Neuronal stem cell (in vitro differentiated cells): ENCODE results near the gene IGSF9.
A peak's percentile ranks its signal among the peaks of the same experiment; 100 is the strongest.

Experiments
- DNase-seq: peaks from one replicate; pipeline ENCODE4 v3.0.0-alpha.2; 2013; ENCODE audit warnings: low spot score
- H2AFZ ChIP-seq: one replicate; pipeline ENCODE4 v1.6.1; 2013; ENCODE audit warnings: mild to moderate bottlenecking, low read length, inconsistent platforms
- H2AK5ac ChIP-seq: 2 replicates; pipeline ENCODE4 v1.6.1; 2013; ENCODE audit warnings: low read depth, mild to moderate bottlenecking, inconsistent platforms, low read length, moderate library complexity, mixed read lengths
- H2BK120ac ChIP-seq: 2 replicates; pipeline ENCODE4 v1.6.1; 2013; ENCODE audit warnings: low read depth, mild to moderate bottlenecking, inconsistent platforms, low read length, moderate library complexity, mixed read lengths
- H2BK12ac ChIP-seq: one replicate; pipeline ENCODE4 v1.6.1; 2013; ENCODE audit warnings: low read length, inconsistent platforms
- H2BK15ac ChIP-seq: 2 replicates; pipeline ENCODE4 v1.6.1; 2013; ENCODE audit warnings: mild to moderate bottlenecking, low read length, inconsistent platforms, mixed read lengths
- H2BK5ac ChIP-seq: one replicate; pipeline ENCODE4 v1.6.1; 2013; ENCODE audit warnings: inconsistent platforms, mild to moderate bottlenecking, low read length, moderate library complexity
- H3K14ac ChIP-seq: one replicate; pipeline ENCODE4 v1.6.1; 2013; ENCODE audit warnings: low read length, inconsistent platforms
- H3K18ac ChIP-seq: 2 replicates; pipeline ENCODE4 v1.6.1; 2013; ENCODE audit warnings: low read length, inconsistent platforms
- H3K23ac ChIP-seq: 2 replicates; pipeline ENCODE4 v1.6.1; 2013; ENCODE audit warnings: low read depth, mild to moderate bottlenecking, mixed read lengths, low read length, inconsistent platforms; ENCODE audit not compliant: poor library complexity
- H3K27ac ChIP-seq: replicated peaks from 3 replicates; pipeline ENCODE4 v1.5.1; 2013; ENCODE audit warnings: low read length, inconsistent platforms
- H3K27me3 ChIP-seq, 3 experiments: 2 replicates each; pipeline ENCODE4 v1.6.1; 2013; ENCODE audit warnings: low read length in 3 of 3, mild to moderate bottlenecking in 2 of 3, inconsistent platforms in 1 of 3, low read depth in 1 of 3, mixed read lengths in 1 of 3, moderate library complexity in 1 of 3; ENCODE audit not compliant: control insufficient read depth in 3 of 3, insufficient read depth in 3 of 3
- H3K36me3 ChIP-seq, 2 donors: replicated peaks in 1 of 2; 2 replicates each; pipeline ENCODE4 v1.6.1; 2013; ENCODE audit warnings: low read length in 2 of 2; ENCODE audit not compliant: control insufficient read depth in 2 of 2, insufficient read depth in 2 of 2
- H3K4ac ChIP-seq: 2 replicates; pipeline ENCODE4 v1.6.1; 2013; ENCODE audit warnings: inconsistent platforms, mild to moderate bottlenecking, low read length, moderate library complexity
- H3K4me1 ChIP-seq, 2 donors: 1 replicate in 1 of 2; 2 replicates in 1 of 2; pipeline ENCODE4 v1.6.1; 2013; ENCODE audit warnings: low read length in 2 of 2, low read depth in 1 of 2; ENCODE audit not compliant: control insufficient read depth in 2 of 2, insufficient read depth in 1 of 2
- H3K4me2 ChIP-seq: one replicate; pipeline ENCODE4 v1.6.1; 2013; ENCODE audit warnings: mild to moderate bottlenecking, low read length, inconsistent platforms; ENCODE audit not compliant: insufficient read depth, poor library complexity, severe bottlenecking
- H3K4me3 ChIP-seq, 2 donors: 2 replicates each; pipeline ENCODE4 v1.5.1; 2013; ENCODE audit warnings: low read length in 2 of 2, mild to moderate bottlenecking in 2 of 2, inconsistent platforms in 1 of 2, moderate library complexity in 1 of 2
- H3K79me1 ChIP-seq: one replicate; pipeline ENCODE4 v1.6.1; 2013; ENCODE audit warnings: low read depth, mild to moderate bottlenecking, inconsistent platforms, low read length, moderate library complexity
- H3K9ac ChIP-seq: one replicate; pipeline ENCODE4 v1.6.1; 2013; ENCODE audit warnings: mild to moderate bottlenecking, low read depth, low read length, inconsistent platforms; ENCODE audit not compliant: poor library complexity
- H3K9me3 ChIP-seq, 2 donors: replicated peaks in 1 of 2; 2 replicates each; pipeline versions ENCODE3 to v1.6.1; 2013; ENCODE audit warnings: low read length in 2 of 2, mild to moderate bottlenecking in 2 of 2, inconsistent platforms in 1 of 2, low read depth in 1 of 2, mixed read lengths in 1 of 2, moderate library complexity in 1 of 2; ENCODE audit not compliant: control insufficient read depth in 2 of 2, insufficient read depth in 1 of 2
- H4K8ac ChIP-seq: one replicate; pipeline ENCODE4 v1.6.1; 2013; ENCODE audit warnings: low read depth, mild to moderate bottlenecking, inconsistent platforms, low read length, moderate library complexity
- H4K91ac ChIP-seq: one replicate; pipeline ENCODE4 v1.6.1; 2013; ENCODE audit warnings: low read length, low read depth, mild to moderate bottlenecking, inconsistent platforms; ENCODE audit not compliant: poor library complexity
- WGBS, 2 donors: extraction: QIAGEN DNeasy Blood & Tissue Kit; methylation state at CpG; one replicate each; pipeline ENCODE4 v1.1.7; 2013; ENCODE audit warnings: missing lambda C conversion rate in 2 of 2, mixed read lengths in 1 of 2; ENCODE audit not compliant: insufficient read length in 2 of 2, insufficient replicate concordance in 1 of 2; ENCODE audit errors: extremely low coverage in 2 of 2; 5-methylcytosine and 5-hydroxymethylcytosine counted together

IGSF9 gene

DNA sequence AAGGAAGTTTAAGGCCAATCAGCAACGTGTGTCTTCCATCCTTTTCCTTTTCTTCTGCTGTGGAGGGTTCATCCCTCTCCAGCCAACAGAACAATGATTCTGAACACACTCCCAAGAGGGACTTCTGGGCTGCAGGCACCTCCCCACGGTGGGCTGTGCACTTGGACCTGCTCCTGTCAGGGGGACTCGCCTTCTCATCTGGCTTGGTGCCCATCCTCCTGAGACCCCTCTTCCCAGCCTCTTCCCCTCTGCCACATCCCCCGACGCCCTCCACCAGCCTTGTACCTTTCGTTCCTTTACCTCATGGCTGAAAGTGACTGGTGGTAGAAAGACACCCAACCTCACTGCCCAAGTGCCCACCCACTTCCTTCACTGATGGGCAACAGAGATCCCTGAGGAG lies 34.7 kb upstream of the IGSF9 start:
- H4K91ac ChIP-seq, result no peak overlapping the region
- no peak overlapping the region for H3K18ac ChIP-seq
- no peak overlapping the region for H2BK120ac ChIP-seq
- H3K4me2 ChIP-seq, result no peak overlapping the region
- H2BK12ac ChIP-seq, result no peak overlapping the region
- H2AK5ac ChIP-seq, result no peak overlapping the region
- H3K27me3 ChIP-seq, result peaks cover 0 to 42% (median 0%) of the 10 kb centered on the region in 3 experiments
- H3K79me1 ChIP-seq, result no peaks in the 10 kb centered on the region
- H3K9me3 ChIP-seq, result no peaks in the 10 kb centered on the region
- no peak overlapping the region for H3K27ac ChIP-seq
- no peak for DNase-seq
- no peak overlapping the region for H3K4ac ChIP-seq
- no peak overlapping the region for H3K9ac ChIP-seq
- H3K36me3 ChIP-seq, result no peaks in the 10 kb centered on the region
- no peak overlapping the region for H2BK15ac ChIP-seq
- no peak overlapping the region for H3K23ac ChIP-seq
- H3K4me3 ChIP-seq, result no peak overlapping the region
- H4K8ac ChIP-seq, result no peak overlapping the region
- no peak overlapping the region for H3K14ac ChIP-seq
- no peaks in the 10 kb centered on the region for H3K4me1 ChIP-seq
- H2AFZ ChIP-seq, result no peak overlapping the region
- no peak overlapping the region for H2BK5ac ChIP-seq
- WGBS, 2 donors, result no CpG with 5 or more reads among the region's 6 CpGs

DNA sequence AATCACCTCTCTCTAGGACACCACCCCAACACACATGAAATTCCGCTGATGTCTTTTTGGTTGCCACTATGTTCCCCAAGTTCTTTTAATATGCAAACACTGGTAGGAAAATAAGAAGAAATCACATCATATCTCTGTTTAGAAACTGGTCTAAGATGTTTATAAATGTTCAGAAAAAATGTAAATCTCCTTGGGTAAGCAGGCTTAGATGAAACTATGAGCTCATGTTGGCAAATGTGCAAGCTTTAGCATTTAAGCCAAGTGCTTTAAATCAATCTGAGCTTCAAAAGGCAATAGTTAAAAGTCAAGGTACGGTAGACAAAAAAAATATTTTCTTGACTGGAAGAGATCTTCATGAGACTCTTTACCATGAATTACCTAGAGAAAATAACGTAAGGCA lies 33.8 kb upstream of the IGSF9 start:
- Histone ChIP-seq H2AFZ (no peak overlapping the region), H3K4ac (no peak overlapping the region), H3K9me3 (no peaks in the 10 kb centered on the region), H4K91ac (no peak overlapping the region), H2BK120ac (no peak overlapping the region), H3K27me3 (peaks cover 0 to 47% (median 0%) of the 10 kb centered on the region in 3 experiments), H2BK15ac (no peak overlapping the region), H3K79me1 (no peaks in the 10 kb centered on the region), H4K8ac (no peak overlapping the region), H2AK5ac (no peak overlapping the region), H3K23ac (no peak overlapping the region), H3K4me3 (no peak overlapping the region), H3K4me2 (no peak overlapping the region), H3K27ac (no peak overlapping the region), H3K9ac (no peak overlapping the region), H3K14ac (no peak overlapping the region), H3K4me1 (no peaks in the 10 kb centered on the region), H2BK5ac (no peak overlapping the region), H2BK12ac (no peak overlapping the region), H3K18ac (no peak overlapping the region), H3K36me3 (no peaks in the 10 kb centered on the region)
- no CpG with 5 or more reads among the region's 3 CpGs for WGBS, 2 donors
- DNase-seq, result no peak

DNA sequence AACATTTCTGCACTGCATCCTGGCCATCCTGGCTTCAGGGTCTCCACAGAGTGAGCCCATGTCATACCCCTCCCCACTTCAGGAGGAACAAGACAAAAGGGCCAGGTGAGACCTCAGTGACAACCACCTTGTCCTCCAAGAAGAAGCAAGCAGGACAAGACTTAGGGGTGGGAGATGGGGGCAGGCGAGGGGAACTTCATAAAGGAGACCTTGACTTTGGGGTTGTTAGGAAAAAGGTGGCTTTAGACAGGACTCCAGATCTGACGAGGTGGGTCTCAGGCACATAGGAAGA lies 32.6 kb upstream of the IGSF9 start:
- no peak overlapping the region for H3K27ac ChIP-seq

GRCh38 chr1:159977364-159978106 lies 32.1 kb upstream of the IGSF9 start:
- H4K91ac ChIP-seq, result peak overlapping the region; percentile 67
- no peak overlapping the region for H3K4me3 ChIP-seq
- H2BK15ac ChIP-seq, result no peak overlapping the region
- H3K9me3 ChIP-seq, result no peaks in the 10 kb centered on the region
- H4K8ac ChIP-seq, result no peak overlapping the region
- H3K79me1 ChIP-seq, result no peaks in the 10 kb centered on the region
- no peak overlapping the region for H2AFZ ChIP-seq
- H3K18ac ChIP-seq, result no peak overlapping the region
- no peak overlapping the region for H3K23ac ChIP-seq
- no peak overlapping the region for H2BK5ac ChIP-seq
- no CpG with 5 or more reads among the region's 6 CpGs for WGBS, 2 donors
- no peak overlapping the region for H3K9ac ChIP-seq
- H3K14ac ChIP-seq, result no peak overlapping the region
- H3K27me3 ChIP-seq, result peaks cover 0 to 44% (median 0%) of the 10 kb centered on the region in 3 experiments
- no peak overlapping the region for H3K4ac ChIP-seq
- H2BK12ac ChIP-seq, result no peak overlapping the region
- H3K4me1 ChIP-seq, result no peaks in the 10 kb centered on the region
- H2AK5ac ChIP-seq, result no peak overlapping the region
- no peak overlapping the region for H2BK120ac ChIP-seq
- H3K27ac ChIP-seq, result no peak overlapping the region
- H3K36me3 ChIP-seq, result no peaks in the 10 kb centered on the region
- no peak for DNase-seq
- H3K4me2 ChIP-seq, result no peak overlapping the region

More for the DNA sequence above, 32.6 kb upstream of the IGSF9 start:
- Histone ChIP-seq H3K4me1 (no peaks in the 10 kb centered on the region), H2AK5ac (no peak overlapping the region), H3K4ac (no peak overlapping the region), H3K18ac (no peak overlapping the region), H2BK12ac (no peak overlapping the region), H3K23ac (no peak overlapping the region), H2BK120ac (no peak overlapping the region), H3K9me3 (no peaks in the 10 kb centered on the region), H3K14ac (no peak overlapping the region), H3K9ac (no peak overlapping the region), H4K91ac (no peak overlapping the region), H3K4me2 (no peak overlapping the region), H3K27me3 (peaks cover 0 to 41% (median 0%) of the 10 kb centered on the region in 3 experiments), H2BK15ac (no peak overlapping the region), H3K4me3 (no peak overlapping the region), H2AFZ (no peak overlapping the region), H3K36me3 (no peaks in the 10 kb centered on the region), H3K79me1 (no peaks in the 10 kb centered on the region), H2BK5ac (no peak overlapping the region), H4K8ac (no peak overlapping the region)
- no peak for DNase-seq
- no CpG with 5 or more reads among the region's 2 CpGs for WGBS, 2 donors
